ENCODE measurements around the gene BCAM.

BCAM gene

DNA sequence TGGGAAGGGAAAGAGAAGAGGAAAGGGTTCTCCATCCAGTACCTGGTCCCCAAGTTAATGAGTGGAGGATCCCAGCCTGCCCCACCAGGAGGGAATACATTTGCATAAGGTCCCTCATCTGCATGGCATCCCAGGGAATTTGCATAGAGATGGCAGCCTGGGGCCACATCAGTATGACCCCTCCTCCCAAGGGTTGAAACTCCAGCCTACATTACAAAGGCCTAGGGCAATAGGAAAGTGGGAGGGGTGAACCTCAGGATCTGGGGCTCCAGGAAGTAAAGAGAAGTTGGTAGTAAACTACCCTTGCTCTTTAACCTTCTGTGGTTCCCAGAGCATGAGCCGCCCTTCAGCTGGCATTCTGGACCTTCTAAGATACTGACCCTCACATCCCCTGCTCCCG is 30.4 kb downstream of the BCAM start:
- no peak overlapping the region for H3K4me3 ChIP-seq (ENCODE audit: low read depth, low read length)
- DNase-seq (ENCODE audit: low read depth), result no peak

GRCh38 chr19:44840811-44841210 is 31.9 kb downstream of the BCAM start:
- no peak for DNase-seq (ENCODE audit: low read depth)

More for the DNA sequence above, 30.4 kb downstream of the BCAM start:
- no peak for TF ChIP-seq CTCF (IDR thresholded peaks at IDR 0.05; ENCODE audit: low read depth, low read length, missing control alignments)

DNA sequence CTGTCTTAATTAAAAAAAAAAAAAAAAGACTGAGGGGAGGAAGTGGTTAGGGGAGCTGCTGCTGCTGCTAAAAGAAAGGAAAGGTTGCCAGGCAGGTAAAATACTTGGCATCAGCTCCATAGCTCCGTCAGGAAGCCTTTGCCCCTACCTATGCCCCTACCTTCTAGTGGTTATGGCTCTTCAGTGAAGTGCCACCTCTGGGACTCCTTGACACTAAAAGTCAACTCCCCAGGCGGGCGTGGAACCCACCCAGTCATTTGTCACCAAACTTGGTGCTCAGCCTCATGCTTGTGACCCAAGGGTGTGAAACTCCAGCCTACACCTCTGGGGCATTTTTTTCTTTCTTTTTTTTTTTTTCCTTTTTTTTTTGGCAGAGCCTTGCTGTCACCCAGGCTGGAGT is 32.3 kb downstream of the BCAM start:
- H3K4me3 ChIP-seq (ENCODE audit: low read depth, low read length), result no peak overlapping the region
- TF ChIP-seq CTCF (IDR thresholded peaks at IDR 0.05; ENCODE audit: low read depth, low read length, missing control alignments), result no peak
- no peak for DNase-seq (ENCODE audit: low read depth)

More at GRCh38 chr19:44840811-44841210, 31.9 kb downstream of the BCAM start:
- H3K4me3 ChIP-seq (ENCODE audit: low read depth, low read length), result no peak overlapping the region
- no peak for TF ChIP-seq CTCF (IDR thresholded peaks at IDR 0.05; ENCODE audit: low read depth, low read length, missing control alignments)

- DNase-seq (ENCODE audit: low read depth), result no peak
- TF ChIP-seq CTCF (IDR thresholded peaks at IDR 0.05; ENCODE audit: low read depth, low read length, missing control alignments), result no peak
- no peak overlapping the region for H3K4me3 ChIP-seq (ENCODE audit: low read depth, low read length)
Measured at GRCh38 chr19:44845286-44845611, 36.3 kb downstream of the BCAM start.

DNA sequence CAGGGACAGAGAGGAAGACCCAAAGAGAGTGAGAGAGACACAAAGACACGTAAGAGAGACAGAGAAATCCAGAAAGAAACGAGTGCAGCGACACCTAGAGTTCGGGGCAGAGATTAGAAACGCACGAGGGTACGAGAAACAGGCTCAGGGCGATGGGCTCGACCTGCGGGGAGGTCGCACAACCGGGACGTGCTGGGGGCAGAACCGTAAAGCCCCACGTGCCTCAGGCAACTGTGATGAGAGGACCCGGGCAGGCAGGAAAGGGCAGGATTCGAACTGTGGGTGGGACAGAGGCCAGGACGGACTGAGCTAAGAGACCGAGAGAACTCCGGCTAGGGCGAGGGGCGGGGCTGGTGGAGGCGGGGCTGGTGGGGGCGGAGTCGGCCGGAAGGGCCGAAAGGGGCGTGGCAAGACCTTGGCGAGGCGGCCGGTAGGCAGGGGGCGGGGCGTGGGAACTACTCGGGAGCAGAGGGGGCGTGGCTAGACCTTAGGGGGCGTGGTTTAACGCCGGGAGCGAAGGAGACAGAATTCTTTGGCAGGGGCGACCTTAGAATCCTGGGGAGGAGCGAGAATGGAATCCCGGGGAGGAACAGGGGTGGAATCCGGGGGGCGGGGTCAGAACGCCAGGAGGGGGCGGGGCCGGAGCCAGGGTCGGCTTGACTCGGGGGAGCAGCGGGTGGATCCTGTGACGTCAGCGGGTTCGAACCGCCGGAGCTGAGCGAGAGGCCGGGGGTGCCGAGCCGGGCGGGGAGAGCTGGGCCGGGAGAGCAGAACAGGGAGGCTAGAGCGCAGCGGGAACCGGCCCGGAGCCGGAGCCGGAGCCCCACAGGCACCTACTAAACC is 36.9 kb downstream of the BCAM start, which contains the start of gene NECTIN2:
Gene NECTIN2, plus strand, starts transcription at position 686 of the 843 bp plus-strand sequence. CDS start 229 bp downstream, outside the sequence.
- DNase-seq (ENCODE audit: low read depth), result peak; percentile 60
- peak within 1 kb of the TSS; percentile 48 for H3K4me3 ChIP-seq (ENCODE audit: low read depth, low read length)
- peak; percentile 68 for TF ChIP-seq CTCF (IDR thresholded peaks at IDR 0.05; ENCODE audit: low read depth, low read length, missing control alignments)

GRCh38 chr19:44846455-44847143 is 37.7 kb downstream of the BCAM start:
- no peak for DNase-seq (ENCODE audit: low read depth)
- no peak for TF ChIP-seq CTCF (IDR thresholded peaks at IDR 0.05; ENCODE audit: low read depth, low read length, missing control alignments)
- peak overlapping the region; percentile 47 for H3K4me3 ChIP-seq (ENCODE audit: low read depth, low read length)
